Peyer's patch (tissue), 4 donors: ENCODE measurements around the gene SLC37A3.

ENCODE experiments used
- POLR2A ChIP-seq, 2 donors: fragments of 450-650 bp; IDR thresholded peaks; one replicate each; pipeline ENCODE4 v1.5.1; 2017; ENCODE audit warnings: antibody characterized with exemption in 2 of 2, mild to moderate bottlenecking in 2 of 2, moderate library complexity in 2 of 2
- TF ChIP-seq, protein P1 (sequence below), 6 experiments: fragments of 450-650 bp in 4 of 6; fragments of 200-600 bp in 2 of 6; sonication (generic) in 1 of 6; IDR thresholded peaks; one replicate each; pipeline ENCODE4 v1.5.1; 2017 to 2019; ENCODE audit warnings: antibody characterized with exemption in 6 of 6, mild to moderate bottlenecking in 3 of 6, moderate library complexity in 1 of 6

DNA sequence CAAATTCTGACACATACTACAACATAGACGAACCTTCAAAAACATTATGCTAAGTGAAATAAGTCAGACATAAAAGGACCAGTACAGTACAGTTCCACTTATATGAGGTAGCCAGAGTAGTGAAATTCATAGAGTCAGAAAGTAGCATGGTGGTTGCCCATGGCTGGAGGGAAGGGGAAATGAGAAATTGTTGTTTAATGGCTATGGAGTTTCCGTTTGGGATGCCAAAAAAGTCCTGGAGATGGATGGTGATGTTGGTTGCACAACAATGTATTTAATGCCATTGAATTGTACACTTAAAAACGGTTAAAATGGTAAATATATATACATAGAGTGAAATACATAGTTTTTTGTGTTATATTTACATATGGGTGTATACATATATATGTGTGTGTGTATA, 2.1 kb upstream of the SLC37A3 start:
- TF ChIP-seq, protein P1, sequence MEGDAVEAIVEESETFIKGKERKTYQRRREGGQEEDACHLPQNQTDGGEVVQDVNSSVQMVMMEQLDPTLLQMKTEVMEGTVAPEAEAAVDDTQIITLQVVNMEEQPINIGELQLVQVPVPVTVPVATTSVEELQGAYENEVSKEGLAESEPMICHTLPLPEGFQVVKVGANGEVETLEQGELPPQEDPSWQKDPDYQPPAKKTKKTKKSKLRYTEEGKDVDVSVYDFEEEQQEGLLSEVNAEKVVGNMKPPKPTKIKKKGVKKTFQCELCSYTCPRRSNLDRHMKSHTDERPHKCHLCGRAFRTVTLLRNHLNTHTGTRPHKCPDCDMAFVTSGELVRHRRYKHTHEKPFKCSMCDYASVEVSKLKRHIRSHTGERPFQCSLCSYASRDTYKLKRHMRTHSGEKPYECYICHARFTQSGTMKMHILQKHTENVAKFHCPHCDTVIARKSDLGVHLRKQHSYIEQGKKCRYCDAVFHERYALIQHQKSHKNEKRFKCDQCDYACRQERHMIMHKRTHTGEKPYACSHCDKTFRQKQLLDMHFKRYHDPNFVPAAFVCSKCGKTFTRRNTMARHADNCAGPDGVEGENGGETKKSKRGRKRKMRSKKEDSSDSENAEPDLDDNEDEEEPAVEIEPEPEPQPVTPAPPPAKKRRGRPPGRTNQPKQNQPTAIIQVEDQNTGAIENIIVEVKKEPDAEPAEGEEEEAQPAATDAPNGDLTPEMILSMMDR (IDR thresholded peaks at IDR 0.05), result no peak
- TF ChIP-seq POLR2A (IDR thresholded peaks at IDR 0.05), result no peak
